ENCODE results near the gene PRKCH. TPM values are rescaled to one million over a fixed set of nuclear protein-coding genes. Genes with fewer than 3 reads are reported as not detected.

PRKCH gene
- total RNA-seq, 1 experiment from 2014 or later: 10.3 TPM

- no peak overlapping the region for H3K4me3 Mint-ChIP-seq
- no peaks in the 10 kb centered on the region for H3K9me3 Mint-ChIP-seq
- CTCF ChIA-PET: no interaction called here
- POLR2A ChIA-PET: no interaction called here
- no peak for DNase-seq (ENCODE audit: low spot score)
- no peak overlapping the region for H3K27ac Mint-ChIP-seq
- H3K4me1 Mint-ChIP-seq: peaks cover 28% of the 10 kb centered on the region
- H3K27me3 Mint-ChIP-seq (ENCODE audit: low read depth): no peaks in the 10 kb centered on the region
- TF ChIP-seq ZNF263 (CRISPR knock-in tag; IDR thresholded peaks at IDR 0.05; ENCODE audit: low read depth): no peak
- TF ChIP-seq ZNF121 (CRISPR knock-in tag; IDR thresholded peaks at IDR 0.05): no peak
- no peak for TF ChIP-seq ZBTB21 (CRISPR knock-in tag; IDR thresholded peaks at IDR 0.05; ENCODE audit: borderline replicate concordance)
- no peak for TF ChIP-seq ZNF423 (CRISPR knock-in tag; IDR thresholded peaks at IDR 0.05)
- no peak for TF ChIP-seq ERG (CRISPR knock-in tag; IDR thresholded peaks at IDR 0.05)
- no peak for TF ChIP-seq ZNF532 (CRISPR knock-in tag; IDR thresholded peaks at IDR 0.05; ENCODE audit: borderline replicate concordance)
- no peak for TF ChIP-seq IRF1 (CRISPR knock-in tag; IDR thresholded peaks at IDR 0.05)
- TF ChIP-seq SMAD4 (CRISPR knock-in tag; IDR thresholded peaks at IDR 0.05): no peak
- H3K36me3 Mint-ChIP-seq: no peaks in the 10 kb centered on the region
- ATAC-seq: no peak
Measured at GRCh38 chr14:61404637-61405036, 83.3 kb downstream of the PRKCH start.

- DNase-seq (ENCODE audit: low spot score) (no peak), ATAC-seq (peak; percentile 71)
- Mint-ChIP-seq H3K36me3 (no peaks in the 10 kb centered on the region), H3K27me3 (ENCODE audit: low read depth) (no peaks in the 10 kb centered on the region), H3K4me1 (peaks cover 28% of the 10 kb centered on the region), H3K4me3 (0 out of 2 replicates have a peak overlapping the region, but pooled peaks have one; percentile 24), H3K9me3 (no peaks in the 10 kb centered on the region), H3K27ac (peak overlapping the region; percentile 9; the same call in 1 of the 2 replicates)
- ChIA-PET CTCF (no interaction called here), POLR2A (no interaction called here)
- no peak for TF ChIP-seq KAT7 (CRISPR knock-in tag; IDR thresholded peaks at IDR 0.05; ENCODE audit: borderline replicate concordance)
- no peak for TF ChIP-seq ZSCAN18 (CRISPR knock-in tag; IDR thresholded peaks at IDR 0.05)
- TF ChIP-seq FOXP4 (CRISPR knock-in tag; IDR thresholded peaks at IDR 0.05): no peak
- no peak for TF ChIP-seq AFF4 (CRISPR knock-in tag; IDR thresholded peaks at IDR 0.05; ENCODE audit: borderline replicate concordance)
- no peak for TF ChIP-seq TEAD4 (CRISPR knock-in tag; IDR thresholded peaks at IDR 0.05)
- TF ChIP-seq RORB (CRISPR knock-in tag; IDR thresholded peaks at IDR 0.05): no peak
- no peak for TF ChIP-seq ZNF425 (CRISPR knock-in tag; conservative IDR thresholded peaks at IDR 0.05)
- no peak for TF ChIP-seq ZMAT4 (CRISPR knock-in tag; IDR thresholded peaks at IDR 0.05)
Measured at GRCh38 chr14:61406198-61406597, 84.8 kb downstream of the PRKCH start.

All from WTC11 (cell line).